ENCODE results near the gene ABLIM2. TPM values are rescaled to one million over a fixed set of nuclear protein-coding genes. Genes with fewer than 3 reads are reported as not detected.

ABLIM2 gene
- total and polyA plus RNA-seq, 2 experiments from 2014 or later: 1.5 to 4.3 TPM

DNA sequence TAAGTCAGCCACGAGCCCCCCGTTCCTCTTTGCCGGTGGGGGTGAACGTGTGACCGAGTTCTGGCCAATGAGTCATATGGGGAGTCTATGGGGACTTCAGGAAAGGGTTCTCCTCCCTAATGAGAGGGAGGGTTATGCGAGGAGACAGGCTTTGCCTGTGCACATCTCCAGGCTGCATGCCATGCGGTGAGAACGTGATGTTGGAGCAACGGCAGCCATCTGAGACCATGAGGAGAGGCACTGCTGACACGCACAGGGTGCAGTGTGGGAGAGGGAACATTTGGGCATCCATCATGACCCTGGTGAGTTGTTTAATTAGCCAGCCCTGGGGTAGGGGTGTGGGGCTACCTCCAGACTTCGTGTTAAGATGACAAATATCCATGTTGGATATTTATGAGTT lies 55.8 kb downstream of the ABLIM2 start:
- Histone ChIP-seq H2AFZ (no peak overlapping the region), H3K9me2 (ENCODE audit: insufficient read depth) (no peaks in the 10 kb centered on the region), H3K4me3 (no peak overlapping the region), H3K4me1 (ENCODE audit: insufficient read depth) (peaks cover 13% of the 10 kb centered on the region; the same call in 1 of the 2 replicates), H3K27me3 (ENCODE audit: insufficient read depth) (no peaks in the 10 kb centered on the region), H3K36me3 (ENCODE audit: insufficient read depth) (no peaks in the 10 kb centered on the region), H4K20me1 (replicated peaks; ENCODE audit: insufficient read depth) (no peaks in the 10 kb centered on the region), H3K4me2 (no peak overlapping the region), H3K27ac (ENCODE audit: low read depth) (no peak overlapping the region), H3K79me2 (replicated peaks; ENCODE audit: insufficient read depth) (no peaks in the 10 kb centered on the region), H3F3A (replicated peaks; ENCODE audit: low read depth) (no peaks in the 10 kb centered on the region)
- Mint-ChIP-seq H3K4me3 (no peak overlapping the region), H3K27me3 (ENCODE audit: insufficient read depth, low read depth, poor library complexity) (peaks cover 16% of the 10 kb centered on the region), H3K9me3 (peaks cover 2% of the 10 kb centered on the region; the same call in 1 of the 3 replicates), H3K27ac (no peak overlapping the region), H3K4me1 (peaks cover 28% of the 10 kb centered on the region), H3K36me3 (ENCODE audit: low read depth) (no peaks in the 10 kb centered on the region; the same call in 2 of the 3 replicates)
- DNase-seq (ENCODE audit: low spot score) (no peak), ATAC-seq (no peak)
- TF ChIP-seq JUNB (IDR thresholded peaks at IDR 0.05; ENCODE audit: unreplicated experiment): no peak
- TF ChIP-seq, protein P1, sequence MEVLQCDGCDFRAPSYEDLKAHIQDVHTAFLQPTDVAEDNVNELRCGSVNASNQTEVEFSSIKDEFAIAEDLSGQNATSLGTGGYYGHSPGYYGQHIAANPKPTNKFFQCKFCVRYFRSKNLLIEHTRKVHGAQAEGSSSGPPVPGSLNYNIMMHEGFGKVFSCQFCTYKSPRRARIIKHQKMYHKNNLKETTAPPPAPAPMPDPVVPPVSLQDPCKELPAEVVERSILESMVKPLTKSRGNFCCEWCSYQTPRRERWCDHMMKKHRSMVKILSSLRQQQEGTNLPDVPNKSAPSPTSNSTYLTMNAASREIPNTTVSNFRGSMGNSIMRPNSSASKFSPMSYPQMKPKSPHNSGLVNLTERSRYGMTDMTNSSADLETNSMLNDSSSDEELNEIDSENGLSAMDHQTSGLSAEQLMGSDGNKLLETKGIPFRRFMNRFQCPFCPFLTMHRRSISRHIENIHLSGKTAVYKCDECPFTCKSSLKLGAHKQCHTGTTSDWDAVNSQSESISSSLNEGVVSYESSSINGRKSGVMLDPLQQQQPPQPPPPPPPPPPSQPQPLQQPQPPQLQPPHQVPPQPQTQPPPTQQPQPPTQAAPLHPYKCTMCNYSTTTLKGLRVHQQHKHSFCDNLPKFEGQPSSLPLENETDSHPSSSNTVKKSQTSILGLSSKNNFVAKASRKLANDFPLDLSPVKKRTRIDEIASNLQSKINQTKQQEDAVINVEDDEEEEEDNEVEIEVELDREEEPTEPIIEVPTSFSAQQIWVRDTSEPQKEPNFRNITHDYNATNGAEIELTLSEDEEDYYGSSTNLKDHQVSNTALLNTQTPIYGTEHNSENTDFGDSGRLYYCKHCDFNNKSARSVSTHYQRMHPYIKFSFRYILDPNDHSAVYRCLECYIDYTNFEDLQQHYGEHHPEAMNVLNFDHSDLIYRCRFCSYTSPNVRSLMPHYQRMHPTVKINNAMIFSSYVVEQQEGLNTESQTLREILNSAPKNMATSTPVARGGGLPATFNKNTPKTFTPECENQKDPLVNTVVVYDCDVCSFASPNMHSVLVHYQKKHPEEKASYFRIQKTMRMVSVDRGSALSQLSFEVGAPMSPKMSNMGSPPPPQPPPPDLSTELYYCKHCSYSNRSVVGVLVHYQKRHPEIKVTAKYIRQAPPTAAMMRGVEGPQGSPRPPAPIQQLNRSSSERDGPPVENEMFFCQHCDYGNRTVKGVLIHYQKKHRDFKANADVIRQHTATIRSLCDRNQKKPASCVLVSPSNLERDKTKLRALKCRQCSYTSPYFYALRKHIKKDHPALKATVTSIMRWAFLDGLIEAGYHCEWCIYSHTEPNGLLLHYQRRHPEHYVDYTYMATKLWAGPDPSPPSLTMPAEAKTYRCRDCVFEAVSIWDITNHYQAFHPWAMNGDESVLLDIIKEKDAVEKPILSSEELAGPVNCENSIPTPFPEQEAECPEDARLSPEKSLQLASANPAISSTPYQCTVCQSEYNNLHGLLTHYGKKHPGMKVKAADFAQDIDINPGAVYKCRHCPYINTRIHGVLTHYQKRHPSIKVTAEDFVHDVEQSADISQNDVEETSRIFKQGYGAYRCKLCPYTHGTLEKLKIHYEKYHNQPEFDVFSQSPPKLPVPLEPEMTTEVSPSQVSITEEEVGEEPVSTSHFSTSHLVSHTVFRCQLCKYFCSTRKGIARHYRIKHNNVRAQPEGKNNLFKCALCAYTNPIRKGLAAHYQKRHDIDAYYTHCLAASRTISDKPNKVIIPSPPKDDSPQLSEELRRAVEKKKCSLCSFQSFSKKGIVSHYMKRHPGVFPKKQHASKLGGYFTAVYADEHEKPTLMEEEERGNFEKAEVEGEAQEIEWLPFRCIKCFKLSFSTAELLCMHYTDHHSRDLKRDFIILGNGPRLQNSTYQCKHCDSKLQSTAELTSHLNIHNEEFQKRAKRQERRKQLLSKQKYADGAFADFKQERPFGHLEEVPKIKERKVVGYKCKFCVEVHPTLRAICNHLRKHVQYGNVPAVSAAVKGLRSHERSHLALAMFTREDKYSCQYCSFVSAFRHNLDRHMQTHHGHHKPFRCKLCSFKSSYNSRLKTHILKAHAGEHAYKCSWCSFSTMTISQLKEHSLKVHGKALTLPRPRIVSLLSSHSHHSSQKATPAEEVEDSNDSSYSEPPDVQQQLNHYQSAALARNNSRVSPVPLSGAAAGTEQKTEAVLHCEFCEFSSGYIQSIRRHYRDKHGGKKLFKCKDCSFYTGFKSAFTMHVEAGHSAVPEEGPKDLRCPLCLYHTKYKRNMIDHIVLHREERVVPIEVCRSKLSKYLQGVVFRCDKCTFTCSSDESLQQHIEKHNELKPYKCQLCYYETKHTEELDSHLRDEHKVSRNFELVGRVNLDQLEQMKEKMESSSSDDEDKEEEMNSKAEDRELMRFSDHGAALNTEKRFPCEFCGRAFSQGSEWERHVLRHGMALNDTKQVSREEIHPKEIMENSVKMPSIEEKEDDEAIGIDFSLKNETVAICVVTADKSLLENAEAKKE (CRISPR knock-in tag; IDR thresholded peaks at IDR 0.05): no peak
- TF ChIP-seq ZNF331 (CRISPR knock-in tag; IDR thresholded peaks at IDR 0.05; ENCODE audit: low read depth): no peak

DNA sequence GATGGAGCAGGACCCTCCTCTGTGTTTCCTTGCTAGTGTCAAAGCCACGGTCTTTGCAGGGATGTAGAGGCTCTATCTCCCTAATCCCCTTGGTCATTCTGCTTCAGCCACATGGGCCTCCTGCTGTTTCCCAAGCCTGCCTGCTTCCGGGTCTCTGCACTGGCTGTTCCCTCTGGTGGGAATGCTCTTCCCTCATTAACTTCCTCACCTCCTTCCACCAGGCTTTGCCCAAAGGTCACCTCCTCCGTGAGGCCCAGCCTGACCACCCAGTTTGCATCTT lies 56.6 kb downstream of the ABLIM2 start:
- no peaks in the 10 kb centered on the region for H3K9me3 Mint-ChIP-seq
- Histone ChIP-seq H3K9me2 (ENCODE audit: insufficient read depth) (no peaks in the 10 kb centered on the region), H3F3A (replicated peaks; ENCODE audit: low read depth) (no peaks in the 10 kb centered on the region), H4K20me1 (replicated peaks; ENCODE audit: insufficient read depth) (no peaks in the 10 kb centered on the region), H3K79me2 (replicated peaks; ENCODE audit: insufficient read depth) (no peaks in the 10 kb centered on the region), H3K4me3 (no peak overlapping the region), H3K4me2 (no peak overlapping the region), H3K4me1 (ENCODE audit: insufficient read depth) (peaks cover 13% of the 10 kb centered on the region; the same call in 1 of the 2 replicates), H3K27ac (ENCODE audit: low read depth) (no peak overlapping the region), H3K36me3 (ENCODE audit: insufficient read depth) (no peaks in the 10 kb centered on the region), H2AFZ (no peak overlapping the region), H3K27me3 (ENCODE audit: insufficient read depth) (no peaks in the 10 kb centered on the region)
- ATAC-seq: no peak
- peaks cover 16% of the 10 kb centered on the region for H3K27me3 Mint-ChIP-seq (ENCODE audit: insufficient read depth, low read depth, poor library complexity)
- H3K27ac Mint-ChIP-seq: no peak overlapping the region
- no peak overlapping the region for H3K4me3 Mint-ChIP-seq
- no peaks in the 10 kb centered on the region; the same call in 2 of the 3 replicates for H3K36me3 Mint-ChIP-seq (ENCODE audit: low read depth)
- peaks cover 28% of the 10 kb centered on the region for H3K4me1 Mint-ChIP-seq
- DNase-seq (ENCODE audit: low spot score): no peak
- TF ChIP-seq ZNF114 (CRISPR knock-in tag; IDR thresholded peaks at IDR 0.05): no peak
- no peak for TF ChIP-seq ZNF331 (CRISPR knock-in tag; IDR thresholded peaks at IDR 0.05; ENCODE audit: low read depth)
- TF ChIP-seq STAT1 (IDR thresholded peaks at IDR 0.05; ENCODE audit: unreplicated experiment): no peak
- TF ChIP-seq POLR2AphosphoS5 (IDR thresholded peaks at IDR 0.05; ENCODE audit: low read depth): no peak
- no peak for TF ChIP-seq EZH2 (IDR thresholded peaks at IDR 0.05; ENCODE audit: low read depth, unreplicated experiment)
- TF ChIP-seq, protein P2, sequence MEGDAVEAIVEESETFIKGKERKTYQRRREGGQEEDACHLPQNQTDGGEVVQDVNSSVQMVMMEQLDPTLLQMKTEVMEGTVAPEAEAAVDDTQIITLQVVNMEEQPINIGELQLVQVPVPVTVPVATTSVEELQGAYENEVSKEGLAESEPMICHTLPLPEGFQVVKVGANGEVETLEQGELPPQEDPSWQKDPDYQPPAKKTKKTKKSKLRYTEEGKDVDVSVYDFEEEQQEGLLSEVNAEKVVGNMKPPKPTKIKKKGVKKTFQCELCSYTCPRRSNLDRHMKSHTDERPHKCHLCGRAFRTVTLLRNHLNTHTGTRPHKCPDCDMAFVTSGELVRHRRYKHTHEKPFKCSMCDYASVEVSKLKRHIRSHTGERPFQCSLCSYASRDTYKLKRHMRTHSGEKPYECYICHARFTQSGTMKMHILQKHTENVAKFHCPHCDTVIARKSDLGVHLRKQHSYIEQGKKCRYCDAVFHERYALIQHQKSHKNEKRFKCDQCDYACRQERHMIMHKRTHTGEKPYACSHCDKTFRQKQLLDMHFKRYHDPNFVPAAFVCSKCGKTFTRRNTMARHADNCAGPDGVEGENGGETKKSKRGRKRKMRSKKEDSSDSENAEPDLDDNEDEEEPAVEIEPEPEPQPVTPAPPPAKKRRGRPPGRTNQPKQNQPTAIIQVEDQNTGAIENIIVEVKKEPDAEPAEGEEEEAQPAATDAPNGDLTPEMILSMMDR (conservative IDR thresholded peaks at IDR 0.05; ENCODE audit: low read depth in 2 of 2): no peak
- no peak for TF ChIP-seq EZH2phosphoT487 (IDR thresholded peaks at IDR 0.05; ENCODE audit: unreplicated experiment)
- TF ChIP-seq JUNB (IDR thresholded peaks at IDR 0.05; ENCODE audit: unreplicated experiment): no peak
- TF ChIP-seq, protein P3, sequence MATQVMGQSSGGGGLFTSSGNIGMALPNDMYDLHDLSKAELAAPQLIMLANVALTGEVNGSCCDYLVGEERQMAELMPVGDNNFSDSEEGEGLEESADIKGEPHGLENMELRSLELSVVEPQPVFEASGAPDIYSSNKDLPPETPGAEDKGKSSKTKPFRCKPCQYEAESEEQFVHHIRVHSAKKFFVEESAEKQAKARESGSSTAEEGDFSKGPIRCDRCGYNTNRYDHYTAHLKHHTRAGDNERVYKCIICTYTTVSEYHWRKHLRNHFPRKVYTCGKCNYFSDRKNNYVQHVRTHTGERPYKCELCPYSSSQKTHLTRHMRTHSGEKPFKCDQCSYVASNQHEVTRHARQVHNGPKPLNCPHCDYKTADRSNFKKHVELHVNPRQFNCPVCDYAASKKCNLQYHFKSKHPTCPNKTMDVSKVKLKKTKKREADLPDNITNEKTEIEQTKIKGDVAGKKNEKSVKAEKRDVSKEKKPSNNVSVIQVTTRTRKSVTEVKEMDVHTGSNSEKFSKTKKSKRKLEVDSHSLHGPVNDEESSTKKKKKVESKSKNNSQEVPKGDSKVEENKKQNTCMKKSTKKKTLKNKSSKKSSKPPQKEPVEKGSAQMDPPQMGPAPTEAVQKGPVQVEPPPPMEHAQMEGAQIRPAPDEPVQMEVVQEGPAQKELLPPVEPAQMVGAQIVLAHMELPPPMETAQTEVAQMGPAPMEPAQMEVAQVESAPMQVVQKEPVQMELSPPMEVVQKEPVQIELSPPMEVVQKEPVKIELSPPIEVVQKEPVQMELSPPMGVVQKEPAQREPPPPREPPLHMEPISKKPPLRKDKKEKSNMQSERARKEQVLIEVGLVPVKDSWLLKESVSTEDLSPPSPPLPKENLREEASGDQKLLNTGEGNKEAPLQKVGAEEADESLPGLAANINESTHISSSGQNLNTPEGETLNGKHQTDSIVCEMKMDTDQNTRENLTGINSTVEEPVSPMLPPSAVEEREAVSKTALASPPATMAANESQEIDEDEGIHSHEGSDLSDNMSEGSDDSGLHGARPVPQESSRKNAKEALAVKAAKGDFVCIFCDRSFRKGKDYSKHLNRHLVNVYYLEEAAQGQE (IDR thresholded peaks at IDR 0.05; ENCODE audit: unreplicated experiment): no peak
